ENCODE measurements around the gene AGMO.

- TF ChIP-seq EP300 (IDR thresholded peaks at IDR 0.05) (no peak), POLR2A (IDR thresholded peaks at IDR 0.05) (no peak), POLR2AphosphoS5 (IDR thresholded peaks at IDR 0.05) (no peak)
- TF ChIP-seq, protein P1, sequence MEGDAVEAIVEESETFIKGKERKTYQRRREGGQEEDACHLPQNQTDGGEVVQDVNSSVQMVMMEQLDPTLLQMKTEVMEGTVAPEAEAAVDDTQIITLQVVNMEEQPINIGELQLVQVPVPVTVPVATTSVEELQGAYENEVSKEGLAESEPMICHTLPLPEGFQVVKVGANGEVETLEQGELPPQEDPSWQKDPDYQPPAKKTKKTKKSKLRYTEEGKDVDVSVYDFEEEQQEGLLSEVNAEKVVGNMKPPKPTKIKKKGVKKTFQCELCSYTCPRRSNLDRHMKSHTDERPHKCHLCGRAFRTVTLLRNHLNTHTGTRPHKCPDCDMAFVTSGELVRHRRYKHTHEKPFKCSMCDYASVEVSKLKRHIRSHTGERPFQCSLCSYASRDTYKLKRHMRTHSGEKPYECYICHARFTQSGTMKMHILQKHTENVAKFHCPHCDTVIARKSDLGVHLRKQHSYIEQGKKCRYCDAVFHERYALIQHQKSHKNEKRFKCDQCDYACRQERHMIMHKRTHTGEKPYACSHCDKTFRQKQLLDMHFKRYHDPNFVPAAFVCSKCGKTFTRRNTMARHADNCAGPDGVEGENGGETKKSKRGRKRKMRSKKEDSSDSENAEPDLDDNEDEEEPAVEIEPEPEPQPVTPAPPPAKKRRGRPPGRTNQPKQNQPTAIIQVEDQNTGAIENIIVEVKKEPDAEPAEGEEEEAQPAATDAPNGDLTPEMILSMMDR (IDR thresholded peaks at IDR 0.05) = no peak
These were observed 393.3 kb downstream of the AGMO start for GRCh38 chr7:15168489-15168888.

Measured in gastroesophageal sphincter (tissue), 3 donors.